ENCODE data around the gene ITGB5. TPM values are rescaled to one million over a fixed set of nuclear protein-coding genes. Genes with fewer than 3 reads are reported as not detected.
A peak's percentile ranks its signal among the peaks of the same experiment; 100 is the strongest.

The ITGB5 gene
- total RNA-seq, 1 donor from 2014 or later = 139 TPM

DNA sequence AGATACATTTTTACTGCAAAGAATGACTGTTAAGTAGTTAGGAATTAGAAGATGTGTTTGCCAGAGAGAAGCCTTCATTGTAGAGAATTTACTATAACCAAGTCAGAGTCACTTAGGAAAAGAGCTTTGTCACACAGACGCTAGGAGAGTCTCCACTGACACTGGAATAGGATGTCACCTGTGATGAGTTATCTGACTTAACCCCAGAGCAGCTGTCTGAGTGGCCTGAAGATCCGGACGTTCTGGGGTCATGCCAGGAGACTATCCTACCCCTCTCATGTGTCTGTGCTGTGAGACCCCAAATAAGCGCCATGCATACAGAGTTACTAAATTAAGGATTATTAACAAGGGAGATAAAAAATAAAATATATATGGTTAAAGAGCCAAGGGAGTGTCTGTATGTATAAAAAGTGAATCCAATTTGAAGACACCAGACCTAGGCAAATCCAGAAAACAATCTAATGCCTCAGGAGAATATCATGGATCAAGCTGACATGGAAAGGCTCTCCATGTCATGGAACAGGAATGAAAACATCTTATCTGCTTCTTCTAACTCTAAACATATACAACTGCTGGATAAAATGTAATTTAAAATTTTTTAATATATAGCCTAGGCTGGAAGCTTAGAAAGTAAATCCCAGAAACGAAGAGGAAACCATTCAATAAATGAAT is 43.5 kb downstream of the ITGB5 start:
- H3K4me2 ChIP-seq (ENCODE audit: low read length) = no peak overlapping the region
- H2AFZ ChIP-seq (ENCODE audit: low read depth, low read length) = no peak overlapping the region
- DNase-seq (ENCODE audit: low read depth) = no peak
- H3K4me1 ChIP-seq (ENCODE audit: insufficient read depth, low read length) = peaks cover 21% of the 10 kb centered on the region
- H3K27me3 Mint-ChIP-seq (ENCODE audit: low read depth, unreplicated experiment) = no peaks in the 10 kb centered on the region
- H3K27ac ChIP-seq (ENCODE audit: low read depth, low read length) = no peak overlapping the region
- H3K27ac Mint-ChIP-seq (ENCODE audit: unreplicated experiment) = peak overlapping the region; percentile 23
- H3K79me2 ChIP-seq (ENCODE audit: insufficient read depth, low read length) = peaks cover 13% of the 10 kb centered on the region
- no peaks in the 10 kb centered on the region for H3K9me3 ChIP-seq (ENCODE audit: insufficient read depth, low read depth, low read length)
- no peaks in the 10 kb centered on the region for H3K27me3 ChIP-seq (ENCODE audit: insufficient read depth, low read length)
- peaks cover 22% of the 10 kb centered on the region for H3K4me1 Mint-ChIP-seq (ENCODE audit: low read depth, unreplicated experiment)
- no peak for FAIRE-seq
- H3K36me3 ChIP-seq (ENCODE audit: insufficient read depth, low read length) = peaks cover 27% of the 10 kb centered on the region
- H3K36me3 Mint-ChIP-seq (ENCODE audit: low read depth, unreplicated experiment) = peaks cover 47% of the 10 kb centered on the region
- no peak overlapping the region for H3K9ac ChIP-seq (ENCODE audit: low read length)
- no peaks in the 10 kb centered on the region for H4K20me1 ChIP-seq (ENCODE audit: insufficient read depth, low read length)
- H3K9me3 Mint-ChIP-seq (ENCODE audit: unreplicated experiment) = no peaks in the 10 kb centered on the region
- no peak for TF ChIP-seq EZH2 (IDR thresholded peaks at IDR 0.05; ENCODE audit: insufficient read depth, low read length)
- TF ChIP-seq, protein P1, sequence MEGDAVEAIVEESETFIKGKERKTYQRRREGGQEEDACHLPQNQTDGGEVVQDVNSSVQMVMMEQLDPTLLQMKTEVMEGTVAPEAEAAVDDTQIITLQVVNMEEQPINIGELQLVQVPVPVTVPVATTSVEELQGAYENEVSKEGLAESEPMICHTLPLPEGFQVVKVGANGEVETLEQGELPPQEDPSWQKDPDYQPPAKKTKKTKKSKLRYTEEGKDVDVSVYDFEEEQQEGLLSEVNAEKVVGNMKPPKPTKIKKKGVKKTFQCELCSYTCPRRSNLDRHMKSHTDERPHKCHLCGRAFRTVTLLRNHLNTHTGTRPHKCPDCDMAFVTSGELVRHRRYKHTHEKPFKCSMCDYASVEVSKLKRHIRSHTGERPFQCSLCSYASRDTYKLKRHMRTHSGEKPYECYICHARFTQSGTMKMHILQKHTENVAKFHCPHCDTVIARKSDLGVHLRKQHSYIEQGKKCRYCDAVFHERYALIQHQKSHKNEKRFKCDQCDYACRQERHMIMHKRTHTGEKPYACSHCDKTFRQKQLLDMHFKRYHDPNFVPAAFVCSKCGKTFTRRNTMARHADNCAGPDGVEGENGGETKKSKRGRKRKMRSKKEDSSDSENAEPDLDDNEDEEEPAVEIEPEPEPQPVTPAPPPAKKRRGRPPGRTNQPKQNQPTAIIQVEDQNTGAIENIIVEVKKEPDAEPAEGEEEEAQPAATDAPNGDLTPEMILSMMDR (IDR thresholded peaks at IDR 0.05; ENCODE audit: insufficient read depth, low read depth, low read length) = no peak
- H3K4me3 Mint-ChIP-seq (ENCODE audit: unreplicated experiment) = no peak overlapping the region
- no peak overlapping the region for H3K4me3 ChIP-seq (ENCODE audit: insufficient read depth, low read depth, low read length)

DNA sequence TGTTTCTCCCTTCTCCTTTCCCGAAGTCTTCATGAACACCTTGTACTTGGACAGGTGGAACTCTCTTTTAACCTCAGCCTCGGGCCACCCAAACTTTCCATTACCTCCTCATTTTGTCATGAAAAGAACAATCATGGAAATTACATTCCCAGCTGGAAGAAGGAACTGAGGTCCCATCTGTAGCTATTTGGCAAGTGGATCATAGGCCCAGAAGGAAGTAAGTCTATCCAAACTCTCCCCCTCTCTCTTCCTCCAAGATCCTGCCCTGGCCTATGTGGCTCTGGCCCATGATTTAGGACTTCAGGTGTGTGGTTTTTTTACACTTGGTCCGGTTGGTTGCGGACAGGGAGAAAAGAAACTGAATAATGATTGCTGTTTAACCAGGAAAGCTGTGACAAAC is 44.1 kb downstream of the ITGB5 start:
- no peaks in the 10 kb centered on the region for H3K9me3 ChIP-seq (ENCODE audit: insufficient read depth, low read depth, low read length)
- Mint-ChIP-seq H3K27ac (ENCODE audit: unreplicated experiment) (peak overlapping the region; percentile 23), H3K36me3 (ENCODE audit: low read depth, unreplicated experiment) (peaks cover 46% of the 10 kb centered on the region), H3K9me3 (ENCODE audit: unreplicated experiment) (no peaks in the 10 kb centered on the region), H3K4me1 (ENCODE audit: low read depth, unreplicated experiment) (peaks cover 24% of the 10 kb centered on the region), H3K4me3 (ENCODE audit: unreplicated experiment) (no peak overlapping the region), H3K27me3 (ENCODE audit: low read depth, unreplicated experiment) (no peaks in the 10 kb centered on the region)
- H3K4me3 ChIP-seq (ENCODE audit: insufficient read depth, low read depth, low read length) = no peak overlapping the region
- H3K9ac ChIP-seq (ENCODE audit: low read length) = no peak overlapping the region
- FAIRE-seq (no peak), DNase-seq (ENCODE audit: low read depth) (no peak)
- peaks cover 21% of the 10 kb centered on the region for H3K4me1 ChIP-seq (ENCODE audit: insufficient read depth, low read length)
- no peak overlapping the region for H3K4me2 ChIP-seq (ENCODE audit: low read length)
- TF ChIP-seq, protein P1 (IDR thresholded peaks at IDR 0.05; ENCODE audit: insufficient read depth, low read depth, low read length) = no peak
- TF ChIP-seq EZH2 (IDR thresholded peaks at IDR 0.05; ENCODE audit: insufficient read depth, low read length) = no peak
- H3K27ac ChIP-seq (ENCODE audit: low read depth, low read length) = no peak overlapping the region
- H4K20me1 ChIP-seq (ENCODE audit: insufficient read depth, low read length) = no peaks in the 10 kb centered on the region
- peaks cover 13% of the 10 kb centered on the region for H3K79me2 ChIP-seq (ENCODE audit: insufficient read depth, low read length)
- H3K36me3 ChIP-seq (ENCODE audit: insufficient read depth, low read length) = peaks cover 23% of the 10 kb centered on the region
- H3K27me3 ChIP-seq (ENCODE audit: insufficient read depth, low read length) = no peaks in the 10 kb centered on the region
- no peak overlapping the region for H2AFZ ChIP-seq (ENCODE audit: low read depth, low read length)

DNA sequence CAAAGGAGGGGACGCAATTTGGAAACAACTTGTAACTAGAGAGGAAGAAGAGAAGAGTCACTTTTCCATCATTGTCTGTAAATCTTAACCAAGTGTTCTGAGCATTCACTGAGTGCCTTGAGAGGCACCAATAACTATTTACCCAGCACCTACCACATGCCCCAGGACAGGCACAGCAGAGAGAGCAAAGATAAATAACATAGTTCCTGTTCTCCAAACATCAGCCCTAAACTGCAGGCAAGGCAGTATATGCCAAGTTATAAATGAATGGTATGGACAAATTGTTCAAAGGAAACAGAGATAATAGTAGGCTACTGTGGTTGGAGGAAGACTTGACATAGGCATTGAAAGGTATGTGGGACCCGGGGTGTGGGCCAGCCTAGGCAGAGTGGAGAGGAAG is 45.6 kb downstream of the ITGB5 start:
- Histone ChIP-seq H3K27me3 (ENCODE audit: insufficient read depth, low read length) (no peaks in the 10 kb centered on the region), H3K4me1 (ENCODE audit: insufficient read depth, low read length) (peaks cover 29% of the 10 kb centered on the region), H3K9ac (ENCODE audit: low read length) (no peak overlapping the region), H3K27ac (ENCODE audit: low read depth, low read length) (no peak overlapping the region), H3K9me3 (ENCODE audit: insufficient read depth, low read depth, low read length) (no peaks in the 10 kb centered on the region), H3K36me3 (ENCODE audit: insufficient read depth, low read length) (peaks cover 20% of the 10 kb centered on the region), H3K79me2 (ENCODE audit: insufficient read depth, low read length) (peaks cover 21% of the 10 kb centered on the region), H3K4me3 (ENCODE audit: insufficient read depth, low read depth, low read length) (no peak overlapping the region), H3K4me2 (ENCODE audit: low read length) (no peak overlapping the region), H4K20me1 (ENCODE audit: insufficient read depth, low read length) (peaks cover 3% of the 10 kb centered on the region), H2AFZ (ENCODE audit: low read depth, low read length) (no peak overlapping the region)
- no peak overlapping the region for H3K4me3 Mint-ChIP-seq (ENCODE audit: unreplicated experiment)
- H3K27me3 Mint-ChIP-seq (ENCODE audit: low read depth, unreplicated experiment) = no peaks in the 10 kb centered on the region
- no peak for FAIRE-seq
- H3K9me3 Mint-ChIP-seq (ENCODE audit: unreplicated experiment) = no peaks in the 10 kb centered on the region
- H3K36me3 Mint-ChIP-seq (ENCODE audit: low read depth, unreplicated experiment) = peaks cover 40% of the 10 kb centered on the region
- TF ChIP-seq, protein P1 (IDR thresholded peaks at IDR 0.05; ENCODE audit: insufficient read depth, low read depth, low read length) = no peak
- no peak for TF ChIP-seq EZH2 (IDR thresholded peaks at IDR 0.05; ENCODE audit: insufficient read depth, low read length)
- no peak for DNase-seq (ENCODE audit: low read depth)
- peaks cover 39% of the 10 kb centered on the region for H3K4me1 Mint-ChIP-seq (ENCODE audit: low read depth, unreplicated experiment)
- no peak overlapping the region for H3K27ac Mint-ChIP-seq (ENCODE audit: unreplicated experiment)
